Panc1 (cell line): Measurements from ENCODE around the gene DAPP1. TPM values are rescaled to one million over a fixed set of nuclear protein-coding genes. Genes with fewer than 3 reads are reported as not detected.

ENCODE experiments used
- ATAC-seq: fragments of 200-7000 bp; cut with Tn5 transposase; 2 replicates; pipeline ENCODE4 v1.9.1; 2020; ENCODE audit warnings: mild to moderate bottlenecking, moderate library complexity
- BruUV-seq: library from RNA; stranded (reverse); fragments of 400-500 nt; replicated peaks from 2 replicates; lab custom pipeline; 2021; lab: Mats Ljungman, UMichigan
- CTCF ChIA-PET: fragments of 300-600 bp; sonication (Branson Sonifier 250); formaldehyde crosslinking; loops from one replicate; lab custom pipeline; 2022; ENCODE audit warnings: antibody characterized with exemption; lab: Charles Lee
- POLR2A ChIA-PET: fragments of 300-600 bp; sonication (Branson Sonifier 250); formaldehyde crosslinking; loops from one replicate; lab custom pipeline; 2022; ENCODE audit warnings: antibody characterized with exemption; lab: Charles Lee
- DNase-seq: peaks from one replicate; pipeline ENCODE4 v3.0.0-alpha.2; 2010; ENCODE audit warnings: low read depth, low spot score
- H3K27ac ChIP-seq: 2 replicates; pipeline ENCODE4 v1.5.1; 2011; ENCODE audit warnings: mild to moderate bottlenecking, low read length, inconsistent platforms
- H3K27me3 ChIP-seq: fragments of 200-500 bp; sonication (Bioruptor generic); 2 replicates; pipeline ENCODE4 v1.6.0; 2014; ENCODE audit warnings: low read length, inconsistent platforms; ENCODE audit not compliant: control insufficient read depth, insufficient read depth
- H3K36me3 ChIP-seq: fragments of 200-500 bp; sonication (Bioruptor generic); 2 replicates; pipeline ENCODE4 v1.5.1; 2014; ENCODE audit warnings: inconsistent platforms, mild to moderate bottlenecking, low read length, moderate library complexity; ENCODE audit not compliant: control insufficient read depth, insufficient read depth
- H3K4me1 ChIP-seq: 2 replicates; pipeline ENCODE4 v1.5.1; 2011; ENCODE audit warnings: inconsistent platforms, mild to moderate bottlenecking, low read length, moderate library complexity; ENCODE audit not compliant: control insufficient read depth, insufficient read depth
- H3K4me3 ChIP-seq, 2 experiments: 2 replicates each; pipeline ENCODE4 v1.5.1; 2011 to 2012; ENCODE audit warnings: low read depth in 2 of 2, low read length in 2 of 2, mild to moderate bottlenecking in 2 of 2, inconsistent platforms in 1 of 2, moderate library complexity in 1 of 2
- H3K9me3 ChIP-seq: fragments of 200-500 bp; sonication (Bioruptor generic); 2 replicates; pipeline ENCODE4 v1.5.1; 2014; ENCODE audit warnings: low read depth, mild to moderate bottlenecking, inconsistent platforms, low read length, moderate library complexity; ENCODE audit not compliant: control insufficient read depth, insufficient read depth
- CTCF ChIP-seq: fragments of 450-650 bp; IDR thresholded peaks from 2 replicates; pipeline ENCODE4 v1.5.1; 2017; ENCODE audit warnings: mild to moderate bottlenecking
- POLR2AphosphoS5 ChIP-seq: IDR thresholded peaks from 2 replicates; pipeline ENCODE4 v1.6.1; 2012; ENCODE audit warnings: mild to moderate bottlenecking, low read depth, low read length, moderate library complexity
- SIN3A ChIP-seq: IDR thresholded peaks from 2 replicates; pipeline ENCODE4 v1.6.1; 2012; ENCODE audit warnings: low read depth, mild to moderate bottlenecking, low read length, moderate library complexity, borderline replicate concordance; ENCODE audit not compliant: insufficient read depth
- TCF7L2 ChIP-seq: IDR thresholded peaks from 2 replicates; pipeline ENCODE4 v1.6.1; 2011; ENCODE audit warnings: mild to moderate bottlenecking, low read depth, low read length, inconsistent platforms
- in situ Hi-C: cut with HindIII; loops from 2 replicates; pipeline ENCODE4 v1.10.0; 2016; ENCODE audit warnings: low sequenced_read_pairs, low pct_unique_long_range_greater_than_20kb
- intact Hi-C: fragments of 100-400 bp; cut with micrococcal nuclease; formaldehyde crosslinking; loops from one replicate; pipeline ENCODE4 v1.10.0; 2022; ENCODE audit not compliant: unreplicated experiment
- total RNA-seq: library from RNA; stranded (reverse); gene quantifications from one replicate; pipeline ENCODE4 v1.2.1, GENCODE V29; 2021; ENCODE audit not compliant: unreplicated experiment
- TF ChIP-seq, protein P1 (sequence below), 2 experiments: IDR thresholded peaks; 2 replicates each; pipeline ENCODE4 v1.6.1; 2011 to 2012; ENCODE audit warnings: low read depth in 2 of 2, control low read depth in 1 of 2, low read length in 1 of 2, mild to moderate bottlenecking in 1 of 2, moderate library complexity in 1 of 2; ENCODE audit not compliant: insufficient read depth in 1 of 2

DAPP1 gene
- total RNA-seq, 1 experiment from 2014 or later = not detected

- Histone ChIP-seq H3K27me3 (no peaks in the 10 kb centered on the region; the same call in 1 of the 2 replicates), H3K27ac (no peak overlapping the region), H3K36me3 (no peaks in the 10 kb centered on the region), H3K4me3 (no peak overlapping the region), H3K4me1 (no peaks in the 10 kb centered on the region), H3K9me3 (no peaks in the 10 kb centered on the region)
- intact Hi-C loops = loop anchor here (1.0 kb wide), 1 partner anchor 247 kb away; no protein-coding TSS in a partner anchor
- DNase-seq (no peak), ATAC-seq (peak; percentile 76)
- ChIA-PET POLR2A (no interaction called here), CTCF (no interaction called here)
- no TSS peak for BruUV-seq
- in situ Hi-C loops = no loop called here
- TF ChIP-seq CTCF (peak; percentile 70), POLR2AphosphoS5 (no peak)
These were observed 8.3 kb upstream of the DAPP1 start for GRCh38 chr4:99808260-99808857.

DNA sequence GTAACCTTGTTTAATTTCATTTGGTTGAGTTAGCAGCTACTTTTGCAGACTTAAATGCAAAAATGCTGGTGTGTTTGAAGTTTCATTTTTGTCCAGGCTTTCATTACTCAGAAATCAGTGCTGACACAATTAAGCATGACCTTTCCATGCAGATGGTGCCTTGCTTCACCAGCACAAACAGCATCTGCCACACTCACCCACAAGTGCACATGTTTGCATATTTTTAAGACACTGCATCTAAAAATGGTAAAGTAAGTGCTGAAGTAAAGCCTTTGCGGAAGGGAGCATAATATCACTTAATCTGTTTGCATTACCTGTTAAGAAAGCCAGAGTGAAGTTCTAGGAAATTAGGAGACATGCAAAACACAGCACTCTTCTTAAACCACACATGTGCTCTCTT lies 7.3 kb upstream of the DAPP1 start:
- intact Hi-C loops = no loop called here
- no peak for ATAC-seq
- no TSS peak for BruUV-seq
- POLR2A ChIA-PET = no interaction called here
- DNase-seq = no peak
- Histone ChIP-seq H3K27me3 (no peaks in the 10 kb centered on the region; the same call in 1 of the 2 replicates), H3K36me3 (no peaks in the 10 kb centered on the region), H3K4me1 (no peaks in the 10 kb centered on the region), H3K9me3 (no peaks in the 10 kb centered on the region), H3K4me3 (no peak overlapping the region), H3K27ac (no peak overlapping the region)
- CTCF ChIA-PET = no interaction called here
- TF ChIP-seq TCF7L2 = no peak
- no peak for TF ChIP-seq SIN3A
- no peak for TF ChIP-seq CTCF
- TF ChIP-seq, protein P1, sequence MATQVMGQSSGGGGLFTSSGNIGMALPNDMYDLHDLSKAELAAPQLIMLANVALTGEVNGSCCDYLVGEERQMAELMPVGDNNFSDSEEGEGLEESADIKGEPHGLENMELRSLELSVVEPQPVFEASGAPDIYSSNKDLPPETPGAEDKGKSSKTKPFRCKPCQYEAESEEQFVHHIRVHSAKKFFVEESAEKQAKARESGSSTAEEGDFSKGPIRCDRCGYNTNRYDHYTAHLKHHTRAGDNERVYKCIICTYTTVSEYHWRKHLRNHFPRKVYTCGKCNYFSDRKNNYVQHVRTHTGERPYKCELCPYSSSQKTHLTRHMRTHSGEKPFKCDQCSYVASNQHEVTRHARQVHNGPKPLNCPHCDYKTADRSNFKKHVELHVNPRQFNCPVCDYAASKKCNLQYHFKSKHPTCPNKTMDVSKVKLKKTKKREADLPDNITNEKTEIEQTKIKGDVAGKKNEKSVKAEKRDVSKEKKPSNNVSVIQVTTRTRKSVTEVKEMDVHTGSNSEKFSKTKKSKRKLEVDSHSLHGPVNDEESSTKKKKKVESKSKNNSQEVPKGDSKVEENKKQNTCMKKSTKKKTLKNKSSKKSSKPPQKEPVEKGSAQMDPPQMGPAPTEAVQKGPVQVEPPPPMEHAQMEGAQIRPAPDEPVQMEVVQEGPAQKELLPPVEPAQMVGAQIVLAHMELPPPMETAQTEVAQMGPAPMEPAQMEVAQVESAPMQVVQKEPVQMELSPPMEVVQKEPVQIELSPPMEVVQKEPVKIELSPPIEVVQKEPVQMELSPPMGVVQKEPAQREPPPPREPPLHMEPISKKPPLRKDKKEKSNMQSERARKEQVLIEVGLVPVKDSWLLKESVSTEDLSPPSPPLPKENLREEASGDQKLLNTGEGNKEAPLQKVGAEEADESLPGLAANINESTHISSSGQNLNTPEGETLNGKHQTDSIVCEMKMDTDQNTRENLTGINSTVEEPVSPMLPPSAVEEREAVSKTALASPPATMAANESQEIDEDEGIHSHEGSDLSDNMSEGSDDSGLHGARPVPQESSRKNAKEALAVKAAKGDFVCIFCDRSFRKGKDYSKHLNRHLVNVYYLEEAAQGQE (IDR thresholded peaks at IDR 0.05; ENCODE audit: insufficient read depth in 1 of 2, low read depth in 2 of 2, low read length in 1 of 2) = no peak
- no peak for TF ChIP-seq POLR2AphosphoS5
- in situ Hi-C loops = no loop called here
